BLaER1 (cell line): ENCODE data around the gene NIT2.

Experiments
- H3K27ac ChIP-seq: shearing (Covaris generic); formaldehyde crosslinking; 2 replicates; pipeline ENCODE4 v1.8.1; 2022
- H3K27me3 ChIP-seq: shearing (Covaris generic); formaldehyde crosslinking; 2 replicates; pipeline ENCODE4 v1.8.1; 2022
- H3K36me3 ChIP-seq: shearing (Covaris generic); formaldehyde crosslinking; 2 replicates; pipeline ENCODE4 v1.8.1; 2022
- H3K4me1 ChIP-seq: shearing (Covaris generic); formaldehyde crosslinking; 2 replicates; pipeline ENCODE4 v1.8.1; 2022
- H3K4me2 ChIP-seq: shearing (Covaris generic); formaldehyde crosslinking; 2 replicates; pipeline ENCODE4 v1.8.1; 2022
- H3K4me3 ChIP-seq: shearing (Covaris generic); formaldehyde crosslinking; 2 replicates; pipeline ENCODE4 v1.8.1; 2022
- H3K9ac ChIP-seq: shearing (Covaris generic); formaldehyde crosslinking; 2 replicates; pipeline ENCODE4 v1.8.1; 2022
- H3K9me3 ChIP-seq: shearing (Covaris generic); formaldehyde crosslinking; 2 replicates; pipeline ENCODE4 v1.8.1; 2022
- H4K20me1 ChIP-seq: shearing (Covaris generic); formaldehyde crosslinking; 2 replicates; pipeline ENCODE4 v1.8.1; 2022
- Cebpa-rat ChIP-seq: shearing (Covaris generic); IDR thresholded peaks from 2 replicates; pipeline ENCODE4 v1.8.1; 2022

The NIT2 gene

DNA sequence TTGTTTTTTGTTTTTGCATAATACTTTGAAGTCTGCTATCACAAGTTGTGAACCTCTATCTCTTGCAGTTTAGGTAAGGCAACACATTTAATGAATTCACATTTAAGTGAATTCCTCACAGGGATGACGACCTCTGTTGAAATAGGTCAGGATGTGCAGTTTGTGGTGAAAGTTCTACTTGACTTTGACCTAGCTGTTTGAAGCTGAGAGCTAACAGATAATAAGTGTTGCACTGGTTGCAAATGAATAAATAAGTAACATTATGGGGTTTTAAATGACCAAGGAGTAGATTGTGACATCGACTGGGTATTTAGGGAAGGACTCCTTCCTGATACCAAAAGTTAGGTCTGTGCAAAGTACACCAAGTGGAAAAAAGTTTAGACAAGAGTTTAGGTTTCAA, 23.9 kb downstream of the NIT2 start:
- no peaks in the 10 kb centered on the region for H4K20me1 ChIP-seq
- H3K9ac ChIP-seq: no peak overlapping the region
- no peaks in the 10 kb centered on the region for H3K27me3 ChIP-seq
- H3K27ac ChIP-seq: no peak overlapping the region
- H3K36me3 ChIP-seq: peaks cover 94% of the 10 kb centered on the region
- peaks cover 5% of the 10 kb centered on the region; the same call in 1 of the 2 replicates for H3K9me3 ChIP-seq
- TF ChIP-seq Cebpa-rat: no peak
- H3K4me2 ChIP-seq: no peak overlapping the region
- 0 out of 2 replicates have a peak, but pooled peaks cover 7% of the 10 kb centered on the region for H3K4me1 ChIP-seq
- H3K4me3 ChIP-seq: no peak overlapping the region

DNA sequence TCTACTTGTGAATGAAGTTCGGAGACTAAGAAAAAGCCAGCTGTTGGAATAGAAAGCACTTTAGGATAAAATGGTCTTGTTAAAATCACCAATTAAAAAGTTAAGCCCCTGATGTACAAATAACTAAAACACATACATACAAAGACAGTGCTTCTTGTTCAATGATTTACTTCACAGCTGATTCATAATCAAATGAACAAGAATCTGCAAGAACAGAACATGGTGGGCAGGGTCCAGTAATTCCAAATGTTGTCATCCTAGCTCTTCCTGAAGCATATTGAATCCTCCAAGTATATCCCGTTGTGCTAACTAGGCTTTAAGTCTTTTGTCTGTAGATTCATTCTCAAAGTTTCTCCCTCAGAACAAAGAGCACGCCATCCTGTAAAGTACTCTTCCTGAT, 24.5 kb downstream of the NIT2 start:
- Histone ChIP-seq H3K36me3 (peaks cover 94% of the 10 kb centered on the region), H3K4me3 (no peak overlapping the region), H3K4me1 (0 out of 2 replicates have a peak, but pooled peaks cover 7% of the 10 kb centered on the region), H4K20me1 (no peaks in the 10 kb centered on the region), H3K4me2 (no peak overlapping the region), H3K9ac (no peak overlapping the region), H3K9me3 (peaks cover 5% of the 10 kb centered on the region; the same call in 1 of the 2 replicates), H3K27ac (no peak overlapping the region), H3K27me3 (no peaks in the 10 kb centered on the region)
- TF ChIP-seq Cebpa-rat: no peak

DNA sequence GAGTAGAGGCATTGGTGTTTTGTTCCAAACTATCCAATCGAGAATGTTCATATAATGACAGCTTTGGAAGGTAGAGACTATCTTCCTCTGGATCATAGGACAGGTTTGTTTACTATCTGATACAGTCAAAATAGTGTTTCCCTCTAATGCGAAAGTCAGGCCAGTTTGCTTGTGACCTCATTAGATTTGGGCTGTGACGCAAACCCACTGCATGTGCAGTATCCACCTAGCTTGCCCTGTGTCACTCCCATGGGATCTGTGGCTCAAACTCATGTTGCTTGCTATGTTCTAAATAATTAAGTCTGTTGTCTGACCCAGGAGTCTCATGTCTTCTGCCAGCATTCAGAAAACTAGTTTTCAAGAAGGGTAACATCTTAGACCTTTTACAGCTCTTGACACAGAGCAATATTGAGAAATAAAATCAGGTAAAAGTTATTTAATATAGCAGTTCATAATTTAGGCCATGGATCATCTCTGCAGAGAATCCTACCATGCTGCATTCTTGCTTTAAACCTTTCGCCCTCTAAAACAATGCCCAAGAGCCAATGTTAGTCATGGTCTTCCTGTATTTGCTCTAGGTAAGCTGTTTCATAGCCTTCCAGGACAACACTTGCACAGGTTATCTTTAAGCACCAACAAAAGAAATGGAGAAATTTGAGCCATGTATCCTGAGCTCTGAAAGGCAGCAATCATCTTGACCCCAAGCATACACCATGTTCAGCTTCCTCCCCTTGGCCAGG, 26.4 kb downstream of the NIT2 start:
- no peak overlapping the region for H3K9ac ChIP-seq
- no peaks in the 10 kb centered on the region for H3K4me1 ChIP-seq
- no peak overlapping the region for H3K4me3 ChIP-seq
- no peaks in the 10 kb centered on the region for H3K27me3 ChIP-seq
- no peak for TF ChIP-seq Cebpa-rat
- peaks cover 94% of the 10 kb centered on the region for H3K36me3 ChIP-seq
- no peak overlapping the region for H3K27ac ChIP-seq
- H4K20me1 ChIP-seq: no peaks in the 10 kb centered on the region
- H3K4me2 ChIP-seq: no peak overlapping the region
- peaks cover 5% of the 10 kb centered on the region; the same call in 1 of the 2 replicates for H3K9me3 ChIP-seq

DNA sequence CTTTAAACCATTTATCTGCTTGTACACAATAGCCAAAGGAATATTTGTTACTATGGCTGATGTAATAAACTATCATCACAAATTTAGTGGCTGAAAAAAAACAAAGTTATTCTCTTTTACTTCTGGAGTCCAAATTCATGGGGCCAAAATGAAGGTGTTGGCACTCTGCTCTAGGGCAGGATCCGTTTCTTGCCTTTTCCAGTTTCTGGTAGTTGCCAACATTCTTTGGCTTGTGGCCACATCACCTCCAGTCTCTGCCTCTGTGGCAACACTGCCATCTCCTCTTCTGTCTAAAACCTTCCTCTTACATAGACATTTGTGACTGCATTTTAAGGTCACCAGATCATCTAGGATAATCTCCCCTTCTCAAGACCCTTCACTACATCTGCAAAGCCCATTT, 27.3 kb downstream of the NIT2 start:
- Histone ChIP-seq H3K9me3 (peaks cover 5% of the 10 kb centered on the region; the same call in 1 of the 2 replicates), H3K4me2 (no peak overlapping the region), H3K36me3 (peaks cover 99% of the 10 kb centered on the region), H3K27ac (no peak overlapping the region), H3K27me3 (no peaks in the 10 kb centered on the region), H4K20me1 (no peaks in the 10 kb centered on the region), H3K9ac (no peak overlapping the region), H3K4me1 (no peaks in the 10 kb centered on the region), H3K4me3 (no peak overlapping the region)
- TF ChIP-seq Cebpa-rat: no peak

DNA sequence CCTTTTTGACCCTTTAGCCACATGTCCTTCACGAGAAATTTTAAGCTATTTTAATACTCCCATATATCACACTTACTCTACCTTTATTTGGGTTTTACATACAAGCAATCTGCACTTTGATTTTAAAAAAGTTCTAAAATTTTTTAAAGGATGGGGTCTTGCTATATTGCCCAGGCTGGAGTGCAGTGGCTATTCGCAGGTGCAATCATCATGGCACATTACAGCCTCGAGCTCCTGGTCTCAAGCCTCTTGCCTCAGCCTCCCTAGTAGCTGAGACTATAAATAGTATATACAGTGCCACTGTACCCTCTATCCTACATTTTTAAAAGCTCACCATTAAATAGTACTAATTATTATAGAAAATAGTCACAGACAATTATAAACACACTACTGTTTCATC, 29.9 kb downstream of the NIT2 start:
- no peak overlapping the region for H3K9ac ChIP-seq
- TF ChIP-seq Cebpa-rat: no peak
- peaks cover 5% of the 10 kb centered on the region; the same call in 1 of the 2 replicates for H3K9me3 ChIP-seq
- H3K4me3 ChIP-seq: no peak overlapping the region
- peaks cover 100% of the 10 kb centered on the region for H3K36me3 ChIP-seq
- no peaks in the 10 kb centered on the region for H3K27me3 ChIP-seq
- H3K4me2 ChIP-seq: no peak overlapping the region
- no peaks in the 10 kb centered on the region for H4K20me1 ChIP-seq
- no peaks in the 10 kb centered on the region for H3K4me1 ChIP-seq
- H3K27ac ChIP-seq: no peak overlapping the region

DNA sequence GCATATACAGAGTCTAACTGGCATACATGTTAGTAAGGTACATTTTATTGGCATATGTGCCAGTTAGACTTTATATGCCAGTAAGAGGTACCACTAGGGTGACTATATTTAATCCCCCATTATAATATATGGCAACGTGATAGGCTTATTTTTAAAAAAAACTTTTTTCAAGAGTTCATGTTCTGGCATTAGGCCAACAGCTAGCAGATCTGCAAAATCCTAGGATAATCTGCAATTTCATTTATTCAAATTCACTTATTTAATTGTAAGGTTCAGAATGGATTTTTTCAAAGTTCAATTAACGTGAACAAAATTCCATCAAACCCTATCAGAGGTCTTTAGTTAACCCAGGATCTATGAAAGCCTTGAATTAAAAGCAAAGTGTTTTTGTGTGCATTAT, 31.9 kb downstream of the NIT2 start:
- Histone ChIP-seq H3K27ac (no peak overlapping the region), H3K9ac (no peak overlapping the region), H3K36me3 (peaks cover 97% of the 10 kb centered on the region), H3K27me3 (no peaks in the 10 kb centered on the region), H3K9me3 (peaks cover 5% of the 10 kb centered on the region; the same call in 1 of the 2 replicates), H4K20me1 (no peaks in the 10 kb centered on the region), H3K4me1 (no peaks in the 10 kb centered on the region), H3K4me2 (no peak overlapping the region), H3K4me3 (no peak overlapping the region)
- TF ChIP-seq Cebpa-rat: no peak

DNA sequence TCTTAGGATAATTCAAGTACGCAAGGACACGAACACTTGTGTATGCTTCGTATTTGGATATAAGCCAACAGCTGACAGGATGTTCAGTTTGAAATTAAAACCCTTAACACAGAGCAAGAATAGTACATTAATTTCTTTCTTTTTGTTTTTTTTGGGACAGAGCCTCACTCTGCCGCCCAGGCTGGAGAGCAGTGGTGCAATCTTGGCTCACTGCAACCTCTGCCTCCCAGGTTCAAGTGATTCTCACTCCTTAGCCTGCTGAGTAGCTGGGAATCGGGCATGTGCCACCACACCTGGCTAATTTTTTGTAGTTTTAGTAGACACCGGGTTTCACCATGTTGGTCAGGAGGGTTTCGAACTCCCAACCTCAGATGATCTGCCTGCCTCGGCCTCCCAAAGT, 33.9 kb downstream of the NIT2 start:
- H3K4me1 ChIP-seq: no peaks in the 10 kb centered on the region
- no peak for TF ChIP-seq Cebpa-rat
- no peaks in the 10 kb centered on the region for H3K9me3 ChIP-seq
- no peak overlapping the region for H3K27ac ChIP-seq
- no peak overlapping the region for H3K9ac ChIP-seq
- H3K36me3 ChIP-seq: peaks cover 95% of the 10 kb centered on the region
- H4K20me1 ChIP-seq: no peaks in the 10 kb centered on the region
- no peak overlapping the region for H3K4me3 ChIP-seq
- no peak overlapping the region for H3K4me2 ChIP-seq
- H3K27me3 ChIP-seq: no peaks in the 10 kb centered on the region

DNA sequence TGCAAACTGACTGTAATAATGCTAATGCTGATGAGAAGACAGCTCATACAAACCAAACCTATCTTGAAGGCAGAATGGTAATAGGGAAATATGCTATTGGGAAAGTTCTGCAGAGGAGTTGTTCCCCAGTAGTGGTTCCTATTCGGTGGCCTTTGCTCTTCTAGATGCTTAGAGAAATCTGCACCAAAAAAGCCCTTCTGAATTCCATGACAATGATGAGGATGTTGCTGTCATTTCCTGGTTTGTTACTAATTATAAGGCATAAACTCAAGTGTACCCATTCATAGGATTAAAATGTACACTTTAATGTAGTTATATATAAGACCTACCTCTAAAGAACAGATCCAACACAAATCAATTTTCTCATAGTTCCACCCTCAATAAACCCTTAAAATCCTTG, 36.2 kb downstream of the NIT2 start:
- H3K4me2 ChIP-seq: no peak overlapping the region
- no peak overlapping the region for H3K9ac ChIP-seq
- H3K36me3 ChIP-seq: peaks cover 90% of the 10 kb centered on the region
- no peak overlapping the region for H3K27ac ChIP-seq
- H3K4me3 ChIP-seq: no peak overlapping the region
- no peak for TF ChIP-seq Cebpa-rat
- no peaks in the 10 kb centered on the region for H3K27me3 ChIP-seq
- H3K9me3 ChIP-seq: no peaks in the 10 kb centered on the region
- 0 out of 2 replicates have a peak, but pooled peaks cover 5% of the 10 kb centered on the region for H4K20me1 ChIP-seq
- H3K4me1 ChIP-seq: no peaks in the 10 kb centered on the region

DNA sequence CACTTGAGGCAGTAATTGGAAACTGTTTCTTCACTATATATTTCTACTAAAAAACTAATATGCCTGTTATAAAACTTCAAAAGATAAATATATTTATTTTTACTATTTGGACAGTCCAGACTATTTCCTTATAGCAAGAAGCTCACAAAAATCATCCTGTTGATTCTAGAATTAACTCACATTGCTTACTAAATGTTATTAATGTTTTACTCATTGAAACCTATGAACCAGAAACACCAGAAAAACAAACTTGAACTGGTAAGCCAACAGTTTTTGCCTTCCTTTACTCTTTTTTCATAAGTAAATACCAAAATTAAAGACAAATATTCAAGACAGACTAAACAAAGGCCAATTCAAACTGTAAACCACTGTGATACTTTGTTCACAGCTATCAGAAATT, 40.0 kb downstream of the NIT2 start:
- peaks cover 88% of the 10 kb centered on the region for H3K36me3 ChIP-seq
- H3K4me2 ChIP-seq: no peak overlapping the region
- no peak overlapping the region for H3K9ac ChIP-seq
- H3K27me3 ChIP-seq: no peaks in the 10 kb centered on the region
- H4K20me1 ChIP-seq: 0 out of 2 replicates have a peak, but pooled peaks cover 5% of the 10 kb centered on the region
- no peaks in the 10 kb centered on the region for H3K4me1 ChIP-seq
- TF ChIP-seq Cebpa-rat: no peak
- no peak overlapping the region for H3K27ac ChIP-seq
- no peak overlapping the region for H3K4me3 ChIP-seq
- no peaks in the 10 kb centered on the region for H3K9me3 ChIP-seq

DNA sequence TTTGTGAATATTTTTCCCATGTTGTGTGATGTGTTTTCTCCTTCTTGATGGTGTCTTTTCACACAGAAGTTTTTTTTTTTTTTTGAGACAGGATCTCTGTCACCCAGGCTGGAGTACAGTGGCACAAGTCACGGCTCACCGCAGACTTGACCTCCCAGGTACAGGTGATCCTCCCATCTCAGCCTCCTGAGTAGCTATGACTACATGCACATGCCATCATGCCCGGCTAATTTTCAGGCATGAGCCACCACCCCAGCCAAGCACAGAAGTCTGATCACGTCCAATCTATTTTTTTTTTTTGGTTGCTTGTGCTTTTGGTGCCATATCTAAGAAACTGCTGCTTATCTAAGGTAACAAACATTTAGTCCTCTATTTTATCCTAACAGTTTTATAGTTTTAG, 41.7 kb downstream of the NIT2 start:
- Histone ChIP-seq H4K20me1 (0 out of 2 replicates have a peak, but pooled peaks cover 5% of the 10 kb centered on the region), H3K36me3 (peaks cover 91% of the 10 kb centered on the region), H3K4me1 (no peaks in the 10 kb centered on the region), H3K27me3 (no peaks in the 10 kb centered on the region), H3K27ac (no peak overlapping the region), H3K9me3 (no peaks in the 10 kb centered on the region), H3K9ac (no peak overlapping the region), H3K4me2 (no peak overlapping the region), H3K4me3 (no peak overlapping the region)
- no peak for TF ChIP-seq Cebpa-rat
